HG02884 (cell line): ENCODE measurements around the gene GJA9.
A peak's percentile ranks its signal among the peaks of the same experiment; 100 is the strongest.
"Not testable (repeated sequence)": the region's sequence is repeated elsewhere in the genome, so short reads cannot be mapped to it uniquely, and the experiment has no call there.

Source experiments
- ATAC-seq: cut with Tn5 transposase; IDR thresholded peaks from one replicate; pipeline ENCODE4 v1.9.1; 2021; ENCODE audit warnings: mild to moderate bottlenecking, moderate library complexity; ENCODE audit not compliant: unreplicated experiment

The GJA9 gene

GRCh38 chr1:38875811-38876210, 5.6 kb downstream of the GJA9 start:
- ATAC-seq = no peak

- ATAC-seq = peak; percentile 94
Observed at GRCh38 chr1:38873027-38873969, 8.1 kb downstream of the GJA9 start, which contains the start of gene MYCBP. Gene MYCBP (minus strand): TSS chr1:38873348. CDS start chr1:38873305, 43 bp downstream.

- ATAC-seq = no peak
Observed at GRCh38 chr1:38872401-38873026, 8.9 kb downstream of the GJA9 start.

- no peak for ATAC-seq
Observed at GRCh38 chr1:38870996-38871395, 10.4 kb downstream of the GJA9 start.

- ATAC-seq = no peak
Observed at GRCh38 chr1:38867208-38867607, 14.2 kb downstream of the GJA9 start.

GRCh38 chr1:38865112-38865715, 16.2 kb downstream of the GJA9 start:
- no peak for ATAC-seq

- no peak for ATAC-seq
Observed at GRCh38 chr1:38860454-38860795, 21.0 kb downstream of the GJA9 start.

- ATAC-seq = peak; percentile 86
Observed at GRCh38 chr1:38859561-38860453, 21.6 kb downstream of the GJA9 start, which contains the start of gene RRAGC. Gene RRAGC (minus strand): TSS chr1:38859772. CDS start chr1:38859646, 126 bp downstream.

GRCh38 chr1:38858833-38859560, 22.4 kb downstream of the GJA9 start:
- peak; percentile 27 for ATAC-seq

GRCh38 chr1:38852780-38853179, 28.6 kb downstream of the GJA9 start:
- peak; percentile 59 for ATAC-seq

- no peak for ATAC-seq
Observed at GRCh38 chr1:38848071-38848470, 33.3 kb downstream of the GJA9 start.

- no peak for ATAC-seq
Observed at GRCh38 chr1:38846210-38846609, 35.2 kb downstream of the GJA9 start.

- ATAC-seq = not testable (repeated sequence)
Observed at GRCh38 chr1:38845088-38845487, 36.3 kb downstream of the GJA9 start.

GRCh38 chr1:38840281-38840680, 41.1 kb downstream of the GJA9 start:
- ATAC-seq = no peak

- no peak for ATAC-seq
Observed at GRCh38 chr1:38839363-38839762, 42.0 kb downstream of the GJA9 start.

- not testable (repeated sequence) for ATAC-seq
Observed at GRCh38 chr1:38836316-38836715, 45.1 kb downstream of the GJA9 start.

GRCh38 chr1:38834937-38835827, 46.2 kb downstream of the GJA9 start:
- no peak for ATAC-seq

- no peak for ATAC-seq
Observed at GRCh38 chr1:38834221-38834782, 47.1 kb downstream of the GJA9 start.

- ATAC-seq = no peak
Observed at GRCh38 chr1:38833146-38833545, 48.2 kb downstream of the GJA9 start.
